NCI-H446 (cell line): ENCODE results near the gene ADAM15.
A peak's percentile ranks its signal among the peaks of the same experiment; 100 is the strongest.

Experiments
- DNase-seq, 2 experiments: peaks; one replicate each; lab custom pipeline; 2025; lab: John Stamatoyannopoulos, UW

The ADAM15 gene

GRCh38 chr1:155032886-155033285 lies 18.2 kb upstream of the ADAM15 start:
- DNase-seq = no peak

DNA sequence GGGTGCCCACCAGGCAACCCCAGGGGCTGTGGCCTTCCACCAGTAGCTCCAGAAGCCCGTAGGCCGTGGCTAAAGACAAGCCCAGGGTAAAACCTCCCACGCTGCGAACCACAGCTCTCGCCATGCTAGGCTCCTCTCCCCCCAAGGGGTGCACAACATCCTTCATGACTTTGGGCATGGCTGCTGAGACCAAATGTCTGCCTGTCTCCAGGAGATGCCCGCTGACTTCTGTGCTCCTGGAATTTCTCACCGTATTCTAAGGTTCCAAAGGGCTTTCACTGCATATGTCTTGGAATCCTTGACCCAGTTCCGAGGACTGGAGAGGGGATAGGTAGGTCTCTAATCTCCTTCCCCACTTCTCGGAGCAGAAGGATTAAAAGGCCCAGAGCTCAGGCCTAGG lies 17.6 kb upstream of the ADAM15 start, which contains the start of the genes DCST1 and DCST2:
Gene DCST1, plus strand, starts transcription at position 301 of the 400 bp plus-strand sequence. CDS start 213 bp downstream, outside the sequence.
Gene DCST2, minus strand, starts transcription at position 258 of the 400 bp plus-strand sequence. Its CDS starts 80 bp downstream, at position 178.
- no peak for DNase-seq

DNA sequence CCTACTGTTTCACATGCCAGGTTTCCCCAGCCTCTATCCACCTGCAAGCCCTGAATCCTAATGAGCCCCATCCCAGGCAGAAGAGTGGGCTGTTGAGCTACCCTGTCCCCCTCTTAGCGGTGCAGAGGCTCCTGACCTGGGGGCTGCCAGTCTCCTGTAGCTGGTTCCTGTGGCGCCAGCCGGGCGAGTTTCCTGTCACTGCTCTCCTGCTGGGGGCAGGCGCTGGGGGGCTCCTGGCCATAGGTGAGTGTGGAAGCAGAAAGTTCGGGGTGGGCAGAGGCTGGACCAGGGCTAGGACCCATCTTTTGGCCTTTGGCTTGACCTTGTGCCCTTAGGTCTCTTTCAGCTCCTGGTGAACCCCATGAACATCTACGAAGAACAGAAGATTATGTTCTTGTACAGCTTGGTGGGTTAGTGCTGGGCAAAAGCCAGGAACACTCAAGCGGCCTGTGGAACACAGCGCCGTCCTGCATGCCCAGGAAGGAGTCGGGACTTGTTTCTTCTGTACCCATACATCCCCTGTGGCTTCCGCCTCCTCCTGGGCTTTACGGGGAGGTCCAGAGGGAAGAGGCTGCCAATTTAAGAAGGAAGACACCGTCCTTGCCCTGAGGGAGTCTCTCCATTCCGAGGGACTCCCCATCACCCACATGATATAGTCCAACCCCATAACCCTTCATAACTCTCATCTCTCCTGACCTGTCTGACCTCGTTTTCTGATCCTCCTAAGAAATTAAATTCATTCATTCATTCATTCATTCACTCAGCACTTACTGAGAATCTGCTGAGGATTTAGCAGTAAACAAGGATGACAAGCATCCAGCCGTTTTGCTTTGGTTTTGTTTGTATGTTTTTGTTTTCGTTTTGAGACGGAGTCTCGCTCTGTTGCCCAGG lies 16.6 kb upstream of the ADAM15 start:
- DNase-seq = no peak

GRCh38 chr1:155035936-155036335 lies 15.2 kb upstream of the ADAM15 start:
- DNase-seq = no peak

GRCh38 chr1:155037043-155037442 lies 14.1 kb upstream of the ADAM15 start:
- no peak for DNase-seq

DNA sequence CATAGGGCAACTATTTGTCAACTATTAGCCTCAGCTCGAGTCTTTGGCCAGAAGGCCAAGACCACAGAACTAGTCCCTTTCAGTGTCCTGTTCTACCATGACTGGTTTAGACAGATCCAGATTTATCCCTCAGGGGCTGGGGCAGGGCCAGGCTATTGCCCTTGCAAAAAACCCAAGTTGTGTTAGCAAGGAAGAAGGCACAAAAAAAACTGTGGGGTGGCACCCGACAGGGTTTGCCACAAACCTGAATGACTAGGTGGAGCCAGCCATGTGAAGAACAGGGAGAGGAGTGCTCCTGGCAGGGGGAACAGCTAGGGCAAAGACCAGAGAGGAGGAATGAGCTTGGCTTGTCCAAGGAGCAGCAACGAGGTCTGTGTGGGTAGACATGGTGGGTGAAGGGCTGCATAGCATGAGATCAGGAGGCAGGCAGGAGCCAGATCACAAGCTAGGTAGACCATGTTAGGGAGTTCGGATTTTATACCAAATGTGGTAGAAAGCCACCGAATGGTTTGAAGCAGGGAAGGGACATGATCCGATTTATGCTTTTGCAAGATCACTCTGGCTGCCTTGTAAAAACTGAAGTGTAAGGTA lies 13.2 kb upstream of the ADAM15 start:
- no peak for DNase-seq

DNA sequence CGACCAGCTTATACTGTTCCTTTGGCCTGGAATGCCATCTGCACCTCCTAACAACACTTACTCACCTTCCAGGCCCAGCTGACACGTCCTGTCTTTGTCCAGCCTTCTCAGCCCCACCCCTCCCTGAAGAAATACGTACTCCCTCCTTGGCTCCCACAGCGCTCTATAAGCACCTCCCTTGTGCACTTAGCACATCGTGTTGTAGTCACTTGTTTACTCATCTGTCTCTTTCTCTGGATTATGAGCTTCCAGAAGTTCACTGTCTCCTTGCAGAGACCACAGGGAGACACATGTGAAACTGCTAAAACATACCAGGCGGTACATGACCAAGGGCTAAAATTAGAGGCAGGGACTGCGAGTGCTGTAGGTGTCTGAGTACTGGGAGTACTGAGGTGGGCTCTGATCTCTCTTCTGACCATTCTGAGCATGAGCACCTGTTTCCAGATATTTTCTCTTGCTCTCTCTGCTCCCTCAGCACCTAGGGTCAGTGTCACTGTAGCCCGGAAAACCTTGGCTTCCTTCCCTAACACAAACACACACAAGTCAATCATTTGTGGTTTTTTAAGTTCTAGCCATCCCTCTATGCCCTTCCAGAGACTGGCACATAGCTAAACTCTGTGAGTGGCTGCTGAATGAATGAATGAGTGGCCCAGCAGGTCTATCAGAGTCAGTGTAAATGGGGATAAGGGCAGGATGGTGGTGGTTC lies 12.4 kb upstream of the ADAM15 start:
- no peak for DNase-seq

GRCh38 chr1:155039308-155039669 lies 11.8 kb upstream of the ADAM15 start:
- no peak for DNase-seq

DNA sequence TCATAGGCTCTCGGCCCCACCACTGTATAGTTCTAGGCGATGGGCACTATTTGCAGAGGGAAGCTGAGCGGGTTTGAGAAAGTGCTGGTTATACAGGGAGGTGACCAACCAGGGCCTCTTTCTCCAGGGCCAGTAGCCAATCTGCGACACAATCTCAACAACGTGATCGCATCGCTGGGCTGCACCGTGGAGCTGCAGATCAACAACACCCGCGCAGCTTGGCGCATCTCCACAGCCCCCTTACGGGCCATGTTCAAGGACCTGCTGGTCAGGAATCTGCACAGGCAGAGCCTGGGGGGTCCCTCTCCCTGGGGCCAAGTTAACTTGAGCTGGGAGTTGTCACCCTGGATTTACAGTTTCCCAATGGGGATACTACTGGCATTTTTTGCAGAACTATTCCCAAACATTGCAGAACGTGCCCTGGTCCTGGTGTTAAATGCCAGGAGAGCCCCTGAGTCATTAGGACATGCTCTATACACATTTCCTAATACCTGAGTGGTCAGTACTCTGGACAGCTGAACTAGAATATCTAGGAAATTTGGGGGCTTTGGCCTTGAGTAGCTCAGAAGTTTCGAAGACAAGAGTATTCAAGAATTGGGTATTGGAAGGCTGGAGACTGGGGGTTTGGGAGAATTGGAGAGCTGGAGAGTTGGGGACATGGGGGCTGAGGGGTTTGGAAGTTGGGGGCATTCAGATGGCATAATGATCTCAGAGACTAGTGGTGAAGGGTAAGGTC lies 10.6 kb upstream of the ADAM15 start:
- no peak for DNase-seq

- no peak for DNase-seq
Observed at GRCh38 chr1:155042789-155043188, 8.3 kb upstream of the ADAM15 start.

- no peak for DNase-seq
Observed at GRCh38 chr1:155043301-155043702, 7.8 kb upstream of the ADAM15 start.

GRCh38 chr1:155043793-155044192 lies 7.3 kb upstream of the ADAM15 start:
- DNase-seq = no peak

DNA sequence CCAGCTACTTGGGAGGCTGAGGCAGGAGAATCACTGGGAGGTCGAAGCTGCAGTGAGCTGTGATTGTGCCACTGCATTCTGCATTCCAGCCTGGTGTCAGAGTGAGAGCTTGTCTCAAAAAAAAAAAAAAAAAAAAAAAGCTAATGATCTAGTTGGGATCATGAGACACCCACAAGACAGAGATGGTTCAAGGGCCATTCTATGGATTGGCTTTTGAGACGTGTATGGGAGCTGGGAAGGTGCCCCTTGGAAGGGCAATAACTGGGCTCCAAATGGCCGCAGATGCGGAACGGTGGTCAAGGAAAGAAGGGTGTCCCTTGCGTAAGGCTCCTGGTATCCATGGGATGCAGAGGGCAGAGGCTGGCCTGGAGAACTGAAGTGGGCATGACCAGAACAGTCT lies 6.8 kb upstream of the ADAM15 start:
- DNase-seq = no peak

DNA sequence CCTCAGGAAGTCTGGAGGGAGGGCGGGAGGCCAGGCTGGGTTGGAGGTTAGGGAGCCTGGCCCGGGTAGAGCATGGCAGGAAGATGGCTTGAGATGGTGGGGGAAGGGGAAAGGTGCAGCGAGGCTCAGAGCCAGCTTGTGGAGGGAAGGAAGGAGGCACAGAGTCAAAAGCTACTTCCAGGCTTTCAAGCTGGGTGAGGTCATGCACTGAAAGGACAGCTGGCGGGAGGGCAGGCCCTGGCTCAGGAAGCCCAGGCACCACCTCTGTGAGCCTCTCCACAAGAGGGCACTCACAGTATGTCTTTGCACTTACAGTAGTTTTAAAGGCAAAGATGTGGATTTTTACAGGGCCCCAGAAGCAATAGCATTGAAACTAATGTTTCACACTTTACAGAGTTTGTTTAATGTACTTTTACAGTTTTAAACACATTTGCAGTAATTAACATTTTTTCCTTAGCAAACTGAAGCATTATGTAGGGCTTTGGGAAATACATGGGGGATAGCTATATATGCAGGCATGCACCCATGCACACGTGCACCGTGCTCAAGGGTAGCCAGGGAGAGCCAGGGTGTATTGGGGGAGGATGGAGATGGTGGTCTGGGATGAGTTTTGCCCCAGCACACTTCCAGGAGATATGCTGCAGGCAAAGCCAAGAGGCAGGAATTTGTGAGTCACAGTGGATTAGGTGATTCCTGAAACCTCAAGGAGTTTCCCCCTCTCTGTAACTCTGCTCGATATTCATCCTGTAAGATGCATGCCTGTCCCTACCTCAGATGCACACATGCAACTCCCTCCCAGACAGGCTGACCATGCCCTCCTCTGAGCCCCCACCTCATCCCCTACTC lies 6.1 kb upstream of the ADAM15 start:
- peak; percentile 15 to 81 for DNase-seq

DNA sequence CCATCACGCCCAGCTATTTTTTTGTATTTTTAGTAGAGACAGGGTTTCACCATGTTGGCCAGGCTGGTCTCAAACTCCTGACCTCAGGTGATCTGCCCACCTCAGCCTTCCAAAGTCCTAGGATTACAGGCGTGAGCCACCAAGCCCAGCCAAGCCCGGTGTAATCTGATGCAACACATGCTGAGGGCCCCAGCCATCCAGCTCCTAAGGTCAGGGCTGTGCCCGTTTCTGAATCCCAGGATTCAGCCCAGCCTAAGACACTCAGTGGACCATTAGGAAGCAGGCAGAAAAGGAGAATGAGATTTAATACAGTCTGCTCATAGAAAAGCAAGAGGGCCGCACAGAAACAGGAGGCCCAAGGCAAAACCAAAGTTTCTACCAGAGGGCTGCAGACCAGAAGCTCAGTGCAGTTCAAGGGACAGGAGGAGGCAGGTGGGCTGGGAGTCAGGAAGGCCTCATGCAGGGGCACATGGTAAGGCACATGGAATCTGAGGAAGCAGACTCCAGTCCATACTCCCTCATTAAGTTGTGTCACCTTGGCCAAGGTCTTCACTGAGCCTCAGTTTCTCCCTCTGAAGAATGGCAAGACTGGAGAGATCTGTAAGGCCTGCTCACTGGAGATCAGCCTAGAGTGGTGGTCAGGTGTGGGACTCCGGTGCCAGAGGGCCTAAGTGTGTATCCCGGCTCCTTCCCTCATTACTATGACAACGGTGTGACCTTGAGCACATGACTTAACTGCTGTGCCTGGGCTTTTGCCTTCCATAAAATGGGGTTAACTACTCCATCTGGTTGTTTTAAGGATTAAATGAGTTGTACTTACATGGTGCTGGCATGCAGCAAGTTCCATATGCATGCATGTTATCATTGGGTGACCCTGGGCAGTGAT lies 2.4 kb upstream of the ADAM15 start:
- no peak for DNase-seq

DNA sequence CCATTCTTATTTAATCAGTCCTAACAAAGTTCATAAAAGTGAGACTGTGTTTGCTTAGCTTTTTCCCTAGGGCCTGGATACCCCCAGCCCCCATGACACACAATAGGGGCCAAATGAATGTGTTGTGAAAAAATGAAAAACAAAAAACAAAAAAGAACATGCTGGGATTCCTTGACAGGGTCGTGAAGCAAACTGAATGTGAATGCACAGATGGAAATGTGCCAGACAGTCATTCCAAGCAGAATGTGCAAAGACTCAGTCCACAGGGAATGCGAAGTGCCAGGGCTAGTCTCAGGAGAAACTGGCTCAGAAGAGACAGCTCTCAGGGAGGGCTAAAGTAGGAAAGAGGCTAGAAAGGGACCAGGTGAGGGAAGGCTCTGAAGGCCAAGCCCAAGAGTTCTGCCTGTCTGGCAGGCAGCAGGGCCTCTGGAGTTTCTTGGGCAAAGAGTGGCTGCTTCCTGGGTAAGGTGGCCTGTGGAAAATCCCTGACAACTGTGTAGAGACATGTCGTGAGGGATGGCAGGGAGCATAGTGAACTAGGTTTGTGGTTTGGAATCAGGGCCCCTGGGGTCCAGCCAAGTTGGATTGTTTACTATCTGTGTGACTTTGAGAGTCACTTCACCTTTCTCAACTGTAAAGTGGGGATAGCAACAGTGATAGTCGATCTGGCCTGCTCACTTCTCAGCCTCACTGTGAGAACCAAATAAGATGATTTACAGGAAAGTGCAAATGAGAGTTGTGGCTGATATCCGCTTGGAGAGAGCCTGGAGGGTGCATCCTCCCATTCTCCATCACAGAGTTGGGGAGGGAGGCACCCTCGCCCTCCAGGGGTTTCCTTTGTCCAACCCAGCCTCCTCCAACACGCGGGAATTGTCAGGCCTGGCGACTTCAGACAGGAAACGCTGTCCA lies 1.2 kb upstream of the ADAM15 start:
- peak in 1 of 2 experiments; percentile 56 for DNase-seq

DNA sequence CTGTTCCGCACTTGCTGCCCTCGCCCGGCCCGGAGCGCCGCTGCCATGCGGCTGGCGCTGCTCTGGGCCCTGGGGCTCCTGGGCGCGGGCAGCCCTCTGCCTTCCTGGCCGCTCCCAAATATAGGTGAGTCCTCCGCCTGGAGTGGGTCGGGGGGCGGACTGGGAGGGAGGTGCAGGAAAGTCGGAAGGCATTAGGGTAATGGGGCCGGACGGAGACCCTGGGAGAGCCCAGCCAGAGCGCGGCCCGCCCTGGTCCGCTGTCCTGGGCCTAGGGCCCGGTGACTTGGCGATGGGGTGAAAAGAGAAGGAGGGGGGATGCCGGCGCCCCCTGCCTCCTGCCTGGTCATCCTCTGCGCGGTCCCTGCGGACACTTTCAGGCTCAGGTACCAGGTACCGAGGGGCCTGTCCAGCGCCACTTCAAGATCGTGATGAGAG lies 243 bp downstream of the ADAM15 start:
- no peak for DNase-seq

- peak; percentile 23 to 39 for DNase-seq
Observed at GRCh38 chr1:155051777-155052398, 772 bp downstream of the ADAM15 start.
